Measurements from ENCODE around the gene FCHO1. TPM values are rescaled to one million over a fixed set of nuclear protein-coding genes. Genes with fewer than 3 reads are reported as not detected.

Gene FCHO1
- total and polyA plus RNA-seq, 10 of the 15 experiments (the other 5 are each of a cell fraction or from before 2014, with no cell fraction given): 0.14 to 45.8 (median 15.8) TPM

GRCh38 chr19:17754634-17755442, 3.6 kb downstream of the FCHO1 start (continued):
- TF ChIP-seq ZNF687 (IDR thresholded peaks at IDR 0.05) (no peak), MEF2A (IDR thresholded peaks at IDR 0.05; ENCODE audit: insufficient read depth, low read depth, low read length) (no peak), HSF1 (IDR thresholded peaks at IDR 0.05; ENCODE audit: low read depth, low read length) (no peak), MLLT1 (IDR thresholded peaks at IDR 0.05) (peak; percentile 40; the same call in 1 of the 2 replicates), KLF5 (IDR thresholded peaks at IDR 0.05; ENCODE audit: partially characterized antibody) (no peak), MYB (IDR thresholded peaks at IDR 0.05; ENCODE audit: borderline replicate concordance, low read depth, low read length) (0 out of 2 replicates have a peak, but pooled peaks have one; percentile 28), ZNF622 (IDR thresholded peaks at IDR 0.05) (no peak), EGR1 (IDR thresholded peaks at IDR 0.05; ENCODE audit: borderline replicate concordance in 1 of 2, low read depth in 2 of 2, low read length in 2 of 2) (no peak), ATF7 (IDR thresholded peaks at IDR 0.05; ENCODE audit: low read depth) (peak; percentile 71), CTCF (IDR thresholded peaks at IDR 0.05 in 2 of 3, conservative IDR thresholded peaks at IDR 0.05 in 1 of 3; ENCODE audit: control insufficient read depth in 2 of 3, extremely low read depth in 1 of 3, insufficient read depth in 1 of 3, low read depth in 3 of 3, low read length in 3 of 3) (peak; percentile 47 to 70 (median 50)), RAD21 (IDR thresholded peaks at IDR 0.05; ENCODE audit: insufficient read depth, low read depth, low read length) (peak; percentile 50; the same call in 1 of the 2 replicates), NFYA (IDR thresholded peaks at IDR 0.05; ENCODE audit: borderline replicate concordance, low read depth, low read length) (no peak), PML (IDR thresholded peaks at IDR 0.05; ENCODE audit: low read length) (no peak), CREB1 (IDR thresholded peaks at IDR 0.05; ENCODE audit: low read depth) (peak; percentile 54), SPI1 (IDR thresholded peaks at IDR 0.05; ENCODE audit: borderline replicate concordance, insufficient read depth, low read depth, low read length) (peak; percentile 98), FOXM1 (IDR thresholded peaks at IDR 0.05; ENCODE audit: low read depth, low read length) (no peak), ETV6 (conservative IDR thresholded peaks at IDR 0.05 in 1 of 2, IDR thresholded peaks at IDR 0.05 in 1 of 2; ENCODE audit: borderline replicate concordance in 1 of 2, low read depth in 1 of 2) (peak in 1 of 2 experiments; percentile 48; a peak in 1 of 4 replicates), POLR2A (IDR thresholded peaks at IDR 0.05; ENCODE audit: low read depth, low read length) (no peak), SMARCA5 (IDR thresholded peaks at IDR 0.05) (peak; percentile 99), ZNF384 (IDR thresholded peaks at IDR 0.05; ENCODE audit: borderline replicate concordance, low read depth, low read length) (no peak)

All from GM12878 (cell line).